Skeletal muscle cell (primary cell): ENCODE data around the gene TMOD4.

Source experiments
- DNase-seq: peaks from one replicate; pipeline ENCODE4 v3.0.0-alpha.2; 2010; ENCODE audit warnings: low read depth
- H3K4me3 ChIP-seq: 2 replicates; pipeline ENCODE4 v1.5.1; 2011; ENCODE audit warnings: low read depth, mild to moderate bottlenecking, control low read depth, low read length, moderate library complexity

The TMOD4 gene

GRCh38 chr1:151184211-151184610 is 8.4 kb upstream of the TMOD4 start:
- no peak overlapping the region for H3K4me3 ChIP-seq
- no peak for DNase-seq

GRCh38 chr1:151176514-151177045 is 799 bp upstream of the TMOD4 start:
- no peak overlapping the region for H3K4me3 ChIP-seq
- DNase-seq, result no peak

- no peak for DNase-seq
- no peak overlapping the region for H3K4me3 ChIP-seq
These were observed 590 bp downstream of the TMOD4 start for GRCh38 chr1:151175041-151175741.

DNA sequence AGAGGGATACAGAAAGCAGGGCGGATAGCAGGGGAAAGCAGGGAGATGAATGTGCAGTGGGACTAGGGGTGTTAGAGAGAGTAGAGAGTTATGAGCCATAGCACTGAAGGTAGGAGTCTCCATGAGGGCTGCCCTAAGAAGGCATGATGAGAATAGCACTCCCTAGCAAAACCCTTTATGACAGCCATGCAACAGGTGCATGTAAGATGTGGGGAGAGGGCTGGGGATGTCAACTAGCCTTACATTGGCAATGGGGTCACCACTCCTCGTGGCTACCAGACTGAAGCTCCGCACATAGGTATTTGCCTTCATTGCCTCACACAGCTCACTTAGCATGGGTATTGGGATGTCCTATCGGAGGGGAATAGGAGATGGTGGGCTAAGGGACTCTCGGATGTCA is 4.6 kb downstream of the TMOD4 start:
- H3K4me3 ChIP-seq, result no peak overlapping the region
- no peak for DNase-seq

GRCh38 chr1:151167116-151167515 is 8.7 kb downstream of the TMOD4 start:
- no peak for DNase-seq
- peak overlapping the region; percentile 96 for H3K4me3 ChIP-seq

GRCh38 chr1:151166505-151166956 is 9.2 kb downstream of the TMOD4 start:
- peak; percentile 36 for DNase-seq
- H3K4me3 ChIP-seq, result peak overlapping the region; percentile 96

DNA sequence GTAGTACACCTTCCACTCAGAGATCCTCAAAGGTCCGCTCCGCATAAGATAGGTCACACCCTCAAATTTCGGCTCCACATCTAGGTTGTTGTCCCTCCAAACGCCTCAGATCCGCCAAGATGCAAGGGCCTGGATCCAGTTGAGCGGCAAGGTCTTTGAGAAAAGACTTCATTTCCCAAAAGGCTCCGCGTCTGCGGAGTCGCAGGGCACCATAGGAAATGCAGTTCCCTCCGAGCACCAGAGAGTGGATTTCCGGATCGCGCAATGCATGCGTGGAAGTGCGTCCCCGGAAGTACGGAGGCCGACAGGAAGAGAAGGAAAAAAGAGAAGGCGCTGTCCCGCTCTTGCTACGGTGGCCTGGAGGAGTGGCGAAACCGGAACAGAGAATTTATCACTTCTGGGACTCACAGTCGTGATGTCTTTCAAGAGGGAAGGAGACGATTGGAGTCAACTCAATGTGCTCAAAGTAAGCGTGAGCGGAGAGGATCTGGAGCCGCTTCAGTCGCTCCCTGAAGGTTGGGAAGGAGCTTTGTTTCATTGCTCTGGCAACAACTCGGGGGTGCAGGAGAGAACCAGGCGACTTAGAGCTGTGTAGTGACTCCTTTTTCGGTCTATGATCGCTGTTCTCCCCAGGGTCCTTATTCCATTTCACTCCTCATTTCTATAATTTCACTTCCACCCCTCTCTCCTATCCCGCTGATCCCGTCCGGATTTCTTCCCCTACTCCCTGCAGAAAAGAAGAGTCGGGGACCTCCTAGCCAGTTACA is 9.9 kb downstream of the TMOD4 start, which contains the start of the genes LYSMD1 and SCNM1:
TSS of gene LYSMD1 (minus strand) at position 165 of the 767 bp plus-strand sequence. CDS start 644 bp downstream, outside the sequence.
TSS of gene SCNM1 (plus strand) at position 407 of the 767 bp plus-strand sequence. CDS start at position 416, 9 bp downstream.
- H3K4me3 ChIP-seq, result peak within 1 kb of the TSS; percentile 96
- peak; percentile 97 for DNase-seq

GRCh38 chr1:151165281-151165737 is 10.5 kb downstream of the TMOD4 start:
- H3K4me3 ChIP-seq, result peak overlapping the region; percentile 96
- DNase-seq, result peak; percentile 31

- H3K4me3 ChIP-seq, result peak overlapping the region; percentile 96
- DNase-seq, result no peak
These were observed 11.0 kb downstream of the TMOD4 start for GRCh38 chr1:151164732-151165280.

GRCh38 chr1:151159373-151159772 is 16.4 kb downstream of the TMOD4 start:
- no peak overlapping the region for H3K4me3 ChIP-seq
- DNase-seq, result no peak

- no peak for DNase-seq
- H3K4me3 ChIP-seq, result no peak overlapping the region
These were observed 17.0 kb downstream of the TMOD4 start for GRCh38 chr1:151158751-151159251.

GRCh38 chr1:151158326-151158725 is 17.5 kb downstream of the TMOD4 start:
- no peak for DNase-seq

GRCh38 chr1:151157067-151157531 is 18.7 kb downstream of the TMOD4 start:
- DNase-seq, result no peak
- no peak overlapping the region for H3K4me3 ChIP-seq

More at GRCh38 chr1:151158326-151158725, 17.5 kb downstream of the TMOD4 start:
- no peak overlapping the region for H3K4me3 ChIP-seq

GRCh38 chr1:151156515-151156819 is 19.3 kb downstream of the TMOD4 start, which contains the start of gene TNFAIP8L2:
Gene TNFAIP8L2 (plus strand): TSS chr1:151156649. CDS start chr1:151158698, 2,049 bp downstream.
- no peak within 1 kb of the TSS for H3K4me3 ChIP-seq
- DNase-seq, result no peak

GRCh38 chr1:151147665-151148064 is 28.1 kb downstream of the TMOD4 start:
- DNase-seq, result no peak
- no peak overlapping the region for H3K4me3 ChIP-seq

GRCh38 chr1:151147132-151147503 is 28.7 kb downstream of the TMOD4 start:
- DNase-seq, result no peak
- peak overlapping the region; percentile 68 for H3K4me3 ChIP-seq

- H3K4me3 ChIP-seq, result peak within 1 kb of the TSS; percentile 68
- DNase-seq, result peak; percentile 69
These were observed 29.2 kb downstream of the TMOD4 start, which contains the start of gene SEMA6C for GRCh38 chr1:151146412-151147131. Gene SEMA6C (minus strand): TSS chr1:151146631. CDS start chr1:151142621, 4,010 bp downstream.

DNA sequence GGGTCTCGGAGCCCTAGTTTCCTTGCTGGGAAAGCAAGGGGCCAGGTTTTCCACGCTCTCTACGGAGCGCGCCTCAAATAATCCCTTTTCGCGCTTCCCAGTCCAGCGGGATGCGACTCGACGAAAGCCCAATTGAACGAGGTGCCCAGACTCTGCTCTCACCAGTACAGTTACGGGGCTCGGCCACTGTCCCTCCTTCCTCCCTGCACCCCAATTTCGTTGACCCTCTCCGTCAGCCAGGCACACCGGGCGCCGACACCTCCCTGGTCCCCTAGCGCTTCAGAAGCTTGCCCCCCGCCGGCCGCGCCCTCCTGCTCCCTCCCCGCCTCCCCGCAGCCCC is 29.7 kb downstream of the TMOD4 start:
- no peak for DNase-seq
- peak overlapping the region; percentile 68 for H3K4me3 ChIP-seq
